H1 (cell line): ENCODE measurements around the gene TOMM40. TPM values are rescaled to one million over a fixed set of nuclear protein-coding genes. Genes with fewer than 3 reads are reported as not detected.

Experiments
- ASH2L ChIP-seq: fragments of 200-600, 300-600 bp; sonication (generic); IDR thresholded peaks from one replicate; pipeline ENCODE4 v1.7.1; 2017; ENCODE audit warnings: low read length
- BACH1 ChIP-seq: IDR thresholded peaks from 2 replicates; pipeline ENCODE4 v1.6.1; 2012; ENCODE audit warnings: low read length, improper control_type of control experiment
- BCL11A ChIP-seq, 2 experiments: IDR thresholded peaks; one replicate each; pipeline ENCODE4 v1.6.1; 2011; ENCODE audit warnings: low read depth in 2 of 2, low read length in 2 of 2, mild to moderate bottlenecking in 2 of 2
- CTBP2 ChIP-seq: IDR thresholded peaks from 2 replicates; pipeline ENCODE4 v1.7.0; 2011; ENCODE audit warnings: borderline replicate concordance, mild to moderate bottlenecking, moderate library complexity, mixed read lengths, low read length; ENCODE audit not compliant: insufficient read depth, insufficient read length
- GABPA ChIP-seq: IDR thresholded peaks from 2 replicates; pipeline ENCODE4 v1.6.1; 2011; ENCODE audit warnings: mild to moderate bottlenecking, low read length, moderate library complexity, borderline replicate concordance; ENCODE audit not compliant: insufficient read depth
- HDAC6 ChIP-seq: IDR thresholded peaks from one replicate; pipeline ENCODE4 v1.7.1; 2012; ENCODE audit warnings: low read depth, mild to moderate bottlenecking, inconsistent platforms, low read length, moderate library complexity
- JUN ChIP-seq: IDR thresholded peaks from 2 replicates; pipeline ENCODE4 v1.6.1; 2011; ENCODE audit warnings: low read depth, mild to moderate bottlenecking, improper control_type of control experiment, low read length
- JUND ChIP-seq: IDR thresholded peaks from 2 replicates; pipeline ENCODE4 v1.6.1; 2011; ENCODE audit warnings: mild to moderate bottlenecking, improper control_type of control experiment, low read length
- KDM1A ChIP-seq: fragments of 200-600, 300-600 bp; sonication (generic); IDR thresholded peaks from 2 replicates; pipeline ENCODE4 v1.7.1; 2016; ENCODE audit warnings: mild to moderate bottlenecking, low read length, borderline replicate concordance
- SP1 ChIP-seq: IDR thresholded peaks from 2 replicates; pipeline ENCODE4 v1.6.1; 2011; ENCODE audit warnings: low read depth, low read length
- SP4 ChIP-seq: IDR thresholded peaks from 2 replicates; pipeline ENCODE4 v1.6.1; 2012; ENCODE audit warnings: low read length, inconsistent platforms
- SUZ12 ChIP-seq: fragments of 200-600 bp; sonication (generic); IDR thresholded peaks from 2 replicates; pipeline ENCODE4 v1.6.1; 2012; ENCODE audit warnings: mild to moderate bottlenecking, inconsistent platforms, low read length, moderate library complexity, mixed read lengths
- polyA plus RNA-seq, 7 experiments: library from polyadenylated mRNA; depleted of rRNA in 3 of 7; stranded (reverse) in 5 of 7; unstranded in 2 of 7; fragments of >200 nt in 5 of 7; fragments of 200-250 nt in 2 of 7; gene quantifications; 1 replicate in 5 of 7; 2 replicates in 1 of 7; 4 replicates in 1 of 7; pipeline versions ENCODE4 v1.2.1 to v1.2.3, GENCODE V29; 2011 to 2013; ENCODE audit warnings: missing spikeins in 2 of 7, mixed read lengths in 2 of 7
- total RNA-seq: library from RNA; stranded (reverse); fragmentation: NEBNext Ultra II Directional; extraction: Animal tissue kit (Norgen Biotek cat#: 25700); gene quantifications from 2 replicates; pipeline ENCODE4 v1.2.1, GENCODE V29; 2021
- TF ChIP-seq, protein P1 (sequence below): fragments of 300-600 bp; sonication (generic); IDR thresholded peaks from 2 replicates; pipeline ENCODE4 v1.7.1; 2012; ENCODE audit warnings: low read length, moderate library complexity, mild to moderate bottlenecking, inconsistent platforms; ENCODE audit not compliant: insufficient replicate concordance

TOMM40 gene
- total and polyA plus RNA-seq, 2 of the 8 experiments (the other 6 are each of a cell fraction or from before 2014, with no cell fraction given), result 154 to 179 TPM

DNA sequence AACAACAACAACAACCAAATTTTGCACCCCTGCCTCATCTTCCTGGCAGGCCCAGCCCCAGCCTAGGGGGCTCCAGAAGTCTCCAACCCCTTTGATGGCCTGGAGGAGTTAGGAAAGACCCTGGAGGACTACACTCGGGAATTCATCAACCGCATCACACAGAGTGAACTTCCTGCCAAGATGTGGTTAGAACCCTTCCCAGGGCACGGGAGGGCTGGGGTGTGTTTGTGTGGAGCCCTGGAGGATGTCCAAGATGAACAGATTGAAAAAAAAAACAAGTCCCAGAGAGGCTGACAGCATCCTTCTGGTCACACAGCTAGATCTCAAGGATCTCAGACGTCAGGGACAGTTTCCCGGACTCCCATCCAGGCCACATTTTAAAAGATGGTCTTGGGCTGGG lies 36.7 kb downstream of the TOMM40 start (continued):
- TF ChIP-seq, protein P1, sequence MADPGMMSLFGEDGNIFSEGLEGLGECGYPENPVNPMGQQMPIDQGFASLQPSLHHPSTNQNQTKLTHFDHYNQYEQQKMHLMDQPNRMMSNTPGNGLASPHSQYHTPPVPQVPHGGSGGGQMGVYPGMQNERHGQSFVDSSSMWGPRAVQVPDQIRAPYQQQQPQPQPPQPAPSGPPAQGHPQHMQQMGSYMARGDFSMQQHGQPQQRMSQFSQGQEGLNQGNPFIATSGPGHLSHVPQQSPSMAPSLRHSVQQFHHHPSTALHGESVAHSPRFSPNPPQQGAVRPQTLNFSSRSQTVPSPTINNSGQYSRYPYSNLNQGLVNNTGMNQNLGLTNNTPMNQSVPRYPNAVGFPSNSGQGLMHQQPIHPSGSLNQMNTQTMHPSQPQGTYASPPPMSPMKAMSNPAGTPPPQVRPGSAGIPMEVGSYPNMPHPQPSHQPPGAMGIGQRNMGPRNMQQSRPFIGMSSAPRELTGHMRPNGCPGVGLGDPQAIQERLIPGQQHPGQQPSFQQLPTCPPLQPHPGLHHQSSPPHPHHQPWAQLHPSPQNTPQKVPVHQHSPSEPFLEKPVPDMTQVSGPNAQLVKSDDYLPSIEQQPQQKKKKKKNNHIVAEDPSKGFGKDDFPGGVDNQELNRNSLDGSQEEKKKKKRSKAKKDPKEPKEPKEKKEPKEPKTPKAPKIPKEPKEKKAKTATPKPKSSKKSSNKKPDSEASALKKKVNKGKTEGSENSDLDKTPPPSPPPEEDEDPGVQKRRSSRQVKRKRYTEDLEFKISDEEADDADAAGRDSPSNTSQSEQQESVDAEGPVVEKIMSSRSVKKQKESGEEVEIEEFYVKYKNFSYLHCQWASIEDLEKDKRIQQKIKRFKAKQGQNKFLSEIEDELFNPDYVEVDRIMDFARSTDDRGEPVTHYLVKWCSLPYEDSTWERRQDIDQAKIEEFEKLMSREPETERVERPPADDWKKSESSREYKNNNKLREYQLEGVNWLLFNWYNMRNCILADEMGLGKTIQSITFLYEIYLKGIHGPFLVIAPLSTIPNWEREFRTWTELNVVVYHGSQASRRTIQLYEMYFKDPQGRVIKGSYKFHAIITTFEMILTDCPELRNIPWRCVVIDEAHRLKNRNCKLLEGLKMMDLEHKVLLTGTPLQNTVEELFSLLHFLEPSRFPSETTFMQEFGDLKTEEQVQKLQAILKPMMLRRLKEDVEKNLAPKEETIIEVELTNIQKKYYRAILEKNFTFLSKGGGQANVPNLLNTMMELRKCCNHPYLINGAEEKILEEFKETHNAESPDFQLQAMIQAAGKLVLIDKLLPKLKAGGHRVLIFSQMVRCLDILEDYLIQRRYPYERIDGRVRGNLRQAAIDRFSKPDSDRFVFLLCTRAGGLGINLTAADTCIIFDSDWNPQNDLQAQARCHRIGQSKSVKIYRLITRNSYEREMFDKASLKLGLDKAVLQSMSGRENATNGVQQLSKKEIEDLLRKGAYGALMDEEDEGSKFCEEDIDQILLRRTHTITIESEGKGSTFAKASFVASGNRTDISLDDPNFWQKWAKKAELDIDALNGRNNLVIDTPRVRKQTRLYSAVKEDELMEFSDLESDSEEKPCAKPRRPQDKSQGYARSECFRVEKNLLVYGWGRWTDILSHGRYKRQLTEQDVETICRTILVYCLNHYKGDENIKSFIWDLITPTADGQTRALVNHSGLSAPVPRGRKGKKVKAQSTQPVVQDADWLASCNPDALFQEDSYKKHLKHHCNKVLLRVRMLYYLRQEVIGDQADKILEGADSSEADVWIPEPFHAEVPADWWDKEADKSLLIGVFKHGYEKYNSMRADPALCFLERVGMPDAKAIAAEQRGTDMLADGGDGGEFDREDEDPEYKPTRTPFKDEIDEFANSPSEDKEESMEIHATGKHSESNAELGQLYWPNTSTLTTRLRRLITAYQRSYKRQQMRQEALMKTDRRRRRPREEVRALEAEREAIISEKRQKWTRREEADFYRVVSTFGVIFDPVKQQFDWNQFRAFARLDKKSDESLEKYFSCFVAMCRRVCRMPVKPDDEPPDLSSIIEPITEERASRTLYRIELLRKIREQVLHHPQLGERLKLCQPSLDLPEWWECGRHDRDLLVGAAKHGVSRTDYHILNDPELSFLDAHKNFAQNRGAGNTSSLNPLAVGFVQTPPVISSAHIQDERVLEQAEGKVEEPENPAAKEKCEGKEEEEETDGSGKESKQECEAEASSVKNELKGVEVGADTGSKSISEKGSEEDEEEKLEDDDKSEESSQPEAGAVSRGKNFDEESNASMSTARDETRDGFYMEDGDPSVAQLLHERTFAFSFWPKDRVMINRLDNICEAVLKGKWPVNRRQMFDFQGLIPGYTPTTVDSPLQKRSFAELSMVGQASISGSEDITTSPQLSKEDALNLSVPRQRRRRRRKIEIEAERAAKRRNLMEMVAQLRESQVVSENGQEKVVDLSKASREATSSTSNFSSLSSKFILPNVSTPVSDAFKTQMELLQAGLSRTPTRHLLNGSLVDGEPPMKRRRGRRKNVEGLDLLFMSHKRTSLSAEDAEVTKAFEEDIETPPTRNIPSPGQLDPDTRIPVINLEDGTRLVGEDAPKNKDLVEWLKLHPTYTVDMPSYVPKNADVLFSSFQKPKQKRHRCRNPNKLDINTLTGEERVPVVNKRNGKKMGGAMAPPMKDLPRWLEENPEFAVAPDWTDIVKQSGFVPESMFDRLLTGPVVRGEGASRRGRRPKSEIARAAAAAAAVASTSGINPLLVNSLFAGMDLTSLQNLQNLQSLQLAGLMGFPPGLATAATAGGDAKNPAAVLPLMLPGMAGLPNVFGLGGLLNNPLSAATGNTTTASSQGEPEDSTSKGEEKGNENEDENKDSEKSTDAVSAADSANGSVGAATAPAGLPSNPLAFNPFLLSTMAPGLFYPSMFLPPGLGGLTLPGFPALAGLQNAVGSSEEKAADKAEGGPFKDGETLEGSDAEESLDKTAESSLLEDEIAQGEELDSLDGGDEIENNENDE, result no peak
- no peak for TF ChIP-seq KDM1A
- TF ChIP-seq GABPA, result no peak
- TF ChIP-seq SUZ12, result no peak
- TF ChIP-seq SP4, result no peak
- no peak for TF ChIP-seq JUN
- TF ChIP-seq BACH1, result no peak
- TF ChIP-seq JUND, result no peak
- TF ChIP-seq BCL11A (IDR thresholded peaks at IDR 0.05; ENCODE audit: low read depth in 2 of 2, low read length in 2 of 2), result no peak
- TF ChIP-seq CTBP2, result no peak
- no peak for TF ChIP-seq ASH2L
- no peak for TF ChIP-seq HDAC6
- no peak for TF ChIP-seq SP1
